Liver (tissue), 9 donors: ENCODE results near the gene GLT8D2. TPM values are rescaled to one million over a fixed set of nuclear protein-coding genes. Genes with fewer than 3 reads are reported as not detected.

Experiments used
- DNase-seq: peaks from one replicate; pipeline ENCODE4 v3.0.0-alpha.2; 2017; ENCODE audit warnings: low spot score
- H3K27ac ChIP-seq, 2 donors: one replicate each; pipeline ENCODE4 v1.7.0; 2013; ENCODE audit warnings: inconsistent platforms in 2 of 2, low read length in 2 of 2, control low read depth in 1 of 2, low read depth in 1 of 2, mild to moderate bottlenecking in 1 of 2
- H3K27me3 ChIP-seq, 4 donors: one replicate each; pipeline versions ENCODE4 v1.6.1 to v1.7.0; 2013; ENCODE audit warnings: low read length in 3 of 4, inconsistent platforms in 1 of 4, mild to moderate bottlenecking in 1 of 4, moderate library complexity in 1 of 4; ENCODE audit not compliant: control insufficient read depth in 4 of 4, insufficient read depth in 4 of 4
- H3K36me3 ChIP-seq, 4 donors: one replicate each; pipeline versions ENCODE4 v1.6.1 to v1.7.0; 2013; ENCODE audit warnings: low read length in 3 of 4, mild to moderate bottlenecking in 3 of 4, low read depth in 1 of 4, moderate library complexity in 1 of 4; ENCODE audit not compliant: control insufficient read depth in 4 of 4, insufficient read depth in 3 of 4
- H3K4me1 ChIP-seq, 4 donors: one replicate each; pipeline versions ENCODE4 v1.6.1 to v1.7.0; 2013; ENCODE audit warnings: low read length in 3 of 4, mild to moderate bottlenecking in 3 of 4, moderate library complexity in 1 of 4; ENCODE audit not compliant: control insufficient read depth in 4 of 4, insufficient read depth in 4 of 4
- H3K4me3 ChIP-seq, 3 donors: one replicate each; pipeline versions ENCODE4 v1.6.1 to v1.7.0; 2013; ENCODE audit warnings: low read length in 3 of 3, control low read depth in 1 of 3, low read depth in 1 of 3, mild to moderate bottlenecking in 1 of 3
- H3K9ac ChIP-seq, 2 donors: one replicate each; pipeline ENCODE4 v1.7.0; 2013; ENCODE audit warnings: low read length in 2 of 2, mild to moderate bottlenecking in 2 of 2, moderate library complexity in 2 of 2, control low read depth in 1 of 2, low read depth in 1 of 2
- H3K9me3 ChIP-seq, 4 donors: one replicate each; pipeline versions ENCODE4 v1.6.1 to v1.7.0; 2013; ENCODE audit warnings: low read length in 3 of 4; ENCODE audit not compliant: control insufficient read depth in 4 of 4
- ATF3 ChIP-seq: IDR thresholded peaks from 2 replicates; pipeline ENCODE4 v1.6.1; 2016; ENCODE audit warnings: antibody characterized with exemption
- CTCF ChIP-seq: fragments of 150-350 bp; IDR thresholded peaks from 2 replicates; pipeline ENCODE4 v1.5.1; 2017; ENCODE audit warnings: improper control_type of control experiment, low read depth, low read length; ENCODE audit not compliant: missing input control
- EGR1 ChIP-seq, 2 donors: IDR thresholded peaks; 2 replicates each; pipeline ENCODE4 v1.6.1; 2016 to 2018; ENCODE audit warnings: antibody characterized with exemption in 2 of 2, low read depth in 2 of 2
- FOXA1 ChIP-seq: IDR thresholded peaks from 2 replicates; pipeline ENCODE4 v1.6.1; 2016; ENCODE audit warnings: antibody characterized with exemption
- FOXA2 ChIP-seq: IDR thresholded peaks from 2 replicates; pipeline ENCODE4 v1.6.1; 2016; ENCODE audit warnings: antibody characterized with exemption
- HNF4A ChIP-seq, 2 donors: conservative IDR thresholded peaks; 2 replicates each; pipeline ENCODE4 v1.6.1; 2016; ENCODE audit warnings: antibody characterized with exemption in 2 of 2, mild to moderate bottlenecking in 2 of 2
- HNF4G ChIP-seq: IDR thresholded peaks from 2 replicates; pipeline ENCODE4 v1.6.1; 2016; ENCODE audit warnings: antibody characterized with exemption
- JUND ChIP-seq, 2 donors: IDR thresholded peaks; 2 replicates each; pipeline ENCODE4 v1.6.1; 2016; ENCODE audit warnings: antibody characterized with exemption in 2 of 2
- NR2F2 ChIP-seq: IDR thresholded peaks from 2 replicates; pipeline ENCODE4 v1.6.1; 2016; ENCODE audit warnings: antibody characterized with exemption
- SP1 ChIP-seq: IDR thresholded peaks from 2 replicates; pipeline ENCODE4 v1.6.1; 2018; ENCODE audit warnings: antibody characterized with exemption, mild to moderate bottlenecking
- TAF1 ChIP-seq: conservative IDR thresholded peaks from 2 replicates; pipeline ENCODE4 v1.6.1; 2016; ENCODE audit warnings: antibody characterized with exemption, mild to moderate bottlenecking
- YY1 ChIP-seq: IDR thresholded peaks from 2 replicates; pipeline ENCODE4 v1.6.1; 2016; ENCODE audit warnings: antibody characterized with exemption, mild to moderate bottlenecking
- ZBTB33 ChIP-seq: IDR thresholded peaks from 2 replicates; pipeline ENCODE4 v1.6.1; 2016; ENCODE audit warnings: antibody characterized with exemption
- WGBS: extraction: QIAGEN DNeasy Blood & Tissue Kit; methylation state at CpG from one replicate; pipeline ENCODE4 v1.1.7; 2013; 5-methylcytosine and 5-hydroxymethylcytosine counted together
- polyA plus RNA-seq, 2 donors: library from polyadenylated mRNA; stranded (reverse) in 1 of 2; unstranded in 1 of 2; fragments of 200-250 nt in 1 of 2; fragments of >200 nt in 1 of 2; fragmentation: Nextera tagmentation in 1 of 2; extraction: Ambion mirVana in 1 of 2; gene quantifications; one replicate each; pipeline versions ENCODE4 v1.2.1 to v1.2.3, GENCODE V29; 2013 to 2015
- total RNA-seq, 2 donors: library from RNA; depleted of rRNA; stranded (reverse); fragments of >200 nt; gene quantifications; one replicate each; pipeline ENCODE4 v1.2.3, GENCODE V29; 2014
- TF ChIP-seq, protein P1 (sequence below): IDR thresholded peaks from 2 replicates; pipeline ENCODE4 v1.6.1; 2016; ENCODE audit warnings: antibody characterized with exemption, mild to moderate bottlenecking
- donor health status: healthy.
- donor health status: healthy.
- donor health status: healthy.
- donor health status: healthy.
- donor health status: healthy.

The GLT8D2 gene
- total and polyA plus RNA-seq, 4 donors, result 0.79 to 1.4 (median 1.2) TPM

- H3K27me3 ChIP-seq, result no peaks in the 10 kb centered on the region
- TF ChIP-seq SP1 (no peak), ATF3 (no peak)
- TF ChIP-seq, protein P1, sequence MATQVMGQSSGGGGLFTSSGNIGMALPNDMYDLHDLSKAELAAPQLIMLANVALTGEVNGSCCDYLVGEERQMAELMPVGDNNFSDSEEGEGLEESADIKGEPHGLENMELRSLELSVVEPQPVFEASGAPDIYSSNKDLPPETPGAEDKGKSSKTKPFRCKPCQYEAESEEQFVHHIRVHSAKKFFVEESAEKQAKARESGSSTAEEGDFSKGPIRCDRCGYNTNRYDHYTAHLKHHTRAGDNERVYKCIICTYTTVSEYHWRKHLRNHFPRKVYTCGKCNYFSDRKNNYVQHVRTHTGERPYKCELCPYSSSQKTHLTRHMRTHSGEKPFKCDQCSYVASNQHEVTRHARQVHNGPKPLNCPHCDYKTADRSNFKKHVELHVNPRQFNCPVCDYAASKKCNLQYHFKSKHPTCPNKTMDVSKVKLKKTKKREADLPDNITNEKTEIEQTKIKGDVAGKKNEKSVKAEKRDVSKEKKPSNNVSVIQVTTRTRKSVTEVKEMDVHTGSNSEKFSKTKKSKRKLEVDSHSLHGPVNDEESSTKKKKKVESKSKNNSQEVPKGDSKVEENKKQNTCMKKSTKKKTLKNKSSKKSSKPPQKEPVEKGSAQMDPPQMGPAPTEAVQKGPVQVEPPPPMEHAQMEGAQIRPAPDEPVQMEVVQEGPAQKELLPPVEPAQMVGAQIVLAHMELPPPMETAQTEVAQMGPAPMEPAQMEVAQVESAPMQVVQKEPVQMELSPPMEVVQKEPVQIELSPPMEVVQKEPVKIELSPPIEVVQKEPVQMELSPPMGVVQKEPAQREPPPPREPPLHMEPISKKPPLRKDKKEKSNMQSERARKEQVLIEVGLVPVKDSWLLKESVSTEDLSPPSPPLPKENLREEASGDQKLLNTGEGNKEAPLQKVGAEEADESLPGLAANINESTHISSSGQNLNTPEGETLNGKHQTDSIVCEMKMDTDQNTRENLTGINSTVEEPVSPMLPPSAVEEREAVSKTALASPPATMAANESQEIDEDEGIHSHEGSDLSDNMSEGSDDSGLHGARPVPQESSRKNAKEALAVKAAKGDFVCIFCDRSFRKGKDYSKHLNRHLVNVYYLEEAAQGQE, result no peak
- H3K4me1 ChIP-seq, result no peaks in the 10 kb centered on the region
- peaks cover 8 to 52% (median 42%) of the 10 kb centered on the region in 4 donors for H3K36me3 ChIP-seq
- no peak overlapping the region for H3K9ac ChIP-seq
- no peak overlapping the region for H3K4me3 ChIP-seq
- H3K9me3 ChIP-seq, result no peaks in the 10 kb centered on the region
- WGBS, result 97% methylated on average over 4 of the region's 4 CpGs
- H3K27ac ChIP-seq, result no peak overlapping the region
- DNase-seq, result no peak
Measured at GRCh38 chr12:104091136-104091535, 41.1 kb upstream of the GLT8D2 start.

DNA sequence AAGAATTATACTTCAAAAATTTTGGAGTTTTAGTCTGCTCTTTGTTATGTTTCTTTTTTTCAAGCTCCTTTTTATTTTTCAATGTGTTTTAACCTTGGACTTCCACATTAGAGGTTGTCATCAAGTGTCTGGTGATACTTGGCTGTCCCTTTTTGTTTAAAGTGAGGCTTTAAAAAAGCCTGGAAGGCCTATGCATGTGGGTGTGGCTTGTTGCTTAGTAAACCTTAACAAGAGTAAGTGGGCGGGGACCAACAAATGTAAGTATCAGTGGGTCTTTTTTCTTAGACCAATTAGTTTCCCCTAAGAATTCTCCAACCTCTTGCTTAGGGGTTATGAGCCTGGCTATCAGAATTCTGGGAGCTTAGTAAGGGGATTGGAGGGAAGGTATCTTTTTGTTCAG lies 40.7 kb upstream of the GLT8D2 start:
- Histone ChIP-seq H3K27me3 (no peaks in the 10 kb centered on the region), H3K4me1 (no peaks in the 10 kb centered on the region), H3K4me3 (no peak overlapping the region), H3K9me3 (no peaks in the 10 kb centered on the region), H3K9ac (no peak overlapping the region), H3K36me3 (peaks cover 8 to 51% (median 43%) of the 10 kb centered on the region in 4 donors), H3K27ac (no peak overlapping the region)
- DNase-seq, result no peak
- no peak for TF ChIP-seq JUND (IDR thresholded peaks at IDR 0.05)
- no peak for TF ChIP-seq FOXA1
- no peak for TF ChIP-seq HNF4G
- no peak for TF ChIP-seq ZBTB33
- no peak for TF ChIP-seq YY1
- no peak for TF ChIP-seq SP1
- no peak for TF ChIP-seq EGR1 (IDR thresholded peaks at IDR 0.05; ENCODE audit: low read depth in 2 of 2)
- no peak for TF ChIP-seq ATF3
- TF ChIP-seq NR2F2, result no peak
- no peak for TF ChIP-seq HNF4A (conservative IDR thresholded peaks at IDR 0.05)
- no peak for TF ChIP-seq FOXA2
- no peak for TF ChIP-seq CTCF
- TF ChIP-seq, protein P1, result no peak
- TF ChIP-seq TAF1, result no peak
- 99% methylated on average over 1 of the region's 1 CpG for WGBS
